Loucy (cell line): ENCODE results near the gene ZNF644.

Experiments used
- H2AFZ ChIP-seq: fragments of 200-600 bp; sonication (generic); 2 replicates; pipeline ENCODE4 v1.6.0; 2016; ENCODE audit warnings: antibody characterized with exemption, mild to moderate bottlenecking, low read length, moderate library complexity
- H3F3A ChIP-seq: fragments of 200-600 bp; 2 replicates; pipeline ENCODE4 v1.6.0; 2016; ENCODE audit warnings: antibody characterized with exemption, low read depth, mild to moderate bottlenecking
- H3K27me3 ChIP-seq: fragments of 200-600 bp; sonication (generic); 2 replicates; pipeline ENCODE4 v1.6.1; 2014; ENCODE audit warnings: low read length, mild to moderate bottlenecking; ENCODE audit not compliant: insufficient read depth, poor library complexity, severe bottlenecking
- H3K36me3 ChIP-seq: fragments of 200-600 bp; sonication (generic); 2 replicates; pipeline ENCODE4 v1.6.1; 2016; ENCODE audit warnings: low read length; ENCODE audit not compliant: insufficient read depth
- H3K4me1 ChIP-seq: fragments of 200-600 bp; sonication (generic); 2 replicates; pipeline ENCODE4 v1.5.1; 2014; ENCODE audit warnings: low read length, mild to moderate bottlenecking; ENCODE audit not compliant: insufficient read depth, poor library complexity, severe bottlenecking
- H3K4me2 ChIP-seq: fragments of 200-600 bp; sonication (generic); 2 replicates; pipeline ENCODE4 v1.6.0; 2014; ENCODE audit warnings: antibody characterized with exemption, low read length, low read depth, mild to moderate bottlenecking; ENCODE audit not compliant: poor library complexity, severe bottlenecking
- H3K4me3 ChIP-seq: fragments of 200-600 bp; sonication (generic); 2 replicates; pipeline ENCODE4 v1.5.1; 2014; ENCODE audit warnings: low read length, mild to moderate bottlenecking, mixed read lengths; ENCODE audit not compliant: poor library complexity, severe bottlenecking
- H3K79me2 ChIP-seq: fragments of 200-600 bp; sonication (generic); 2 replicates; pipeline ENCODE4 v1.6.1; 2014; ENCODE audit warnings: low read length; ENCODE audit not compliant: insufficient read depth
- H3K9ac ChIP-seq: fragments of 200-600 bp; sonication (generic); 2 replicates; pipeline ENCODE4 v1.6.0; 2014; ENCODE audit warnings: mild to moderate bottlenecking, low read depth, low read length, moderate library complexity; ENCODE audit not compliant: poor library complexity, severe bottlenecking
- H3K9me2 ChIP-seq: fragments of 200-600 bp; sonication (generic); replicated peaks from 2 replicates; pipeline ENCODE4 v1.6.1; 2016; ENCODE audit warnings: low read depth, low read length, mixed read lengths
- H3K9me3 ChIP-seq: fragments of 200-600 bp; sonication (generic); 2 replicates; pipeline ENCODE4 v1.6.1; 2014; ENCODE audit warnings: mild to moderate bottlenecking, antibody characterized with exemption, low read length, low read depth; ENCODE audit not compliant: insufficient read depth
- H4K20me1 ChIP-seq: fragments of 200-600 bp; sonication (generic); 2 replicates; pipeline ENCODE4 v1.6.0; 2014; ENCODE audit warnings: antibody characterized with exemption, low read length, mild to moderate bottlenecking; ENCODE audit not compliant: insufficient read depth, poor library complexity, severe bottlenecking
- EZH2phosphoT487 ChIP-seq: fragments of 200-600 bp; IDR thresholded peaks from 2 replicates; pipeline ENCODE4 v1.6.1; 2018; ENCODE audit warnings: antibody characterized with exemption, mild to moderate bottlenecking, moderate library complexity, borderline replicate concordance
- TF ChIP-seq, protein P1 (sequence below): fragments of 200-600 bp; sonication (generic); conservative IDR thresholded peaks from 2 replicates; pipeline ENCODE4 v1.5.1; 2014; ENCODE audit warnings: mild to moderate bottlenecking, antibody characterized with exemption, low read length

ZNF644 gene

DNA sequence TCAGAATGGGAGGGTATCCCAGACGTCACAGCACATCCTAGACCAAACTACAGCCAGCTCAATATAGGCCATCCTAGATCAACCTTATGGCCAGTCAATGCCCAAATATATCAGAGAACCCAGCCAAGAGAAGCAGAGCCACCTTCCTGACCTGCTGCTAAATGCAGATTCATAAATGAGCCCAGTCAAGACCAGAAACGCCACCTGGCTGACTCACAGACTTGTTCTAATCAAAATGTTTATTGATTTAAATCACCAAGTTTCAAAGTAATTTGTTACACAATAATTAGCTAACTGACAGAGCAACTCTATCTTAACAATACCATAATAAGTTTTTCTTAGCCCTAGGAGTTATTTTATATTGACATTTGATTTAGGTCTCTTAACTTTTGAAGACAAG is 28.6 kb downstream of the ZNF644 start:
- Histone ChIP-seq H3K36me3 (peaks cover 48% of the 10 kb centered on the region), H3K9me3 (peaks cover 32% of the 10 kb centered on the region), H3K9me2 (no peaks in the 10 kb centered on the region)

DNA sequence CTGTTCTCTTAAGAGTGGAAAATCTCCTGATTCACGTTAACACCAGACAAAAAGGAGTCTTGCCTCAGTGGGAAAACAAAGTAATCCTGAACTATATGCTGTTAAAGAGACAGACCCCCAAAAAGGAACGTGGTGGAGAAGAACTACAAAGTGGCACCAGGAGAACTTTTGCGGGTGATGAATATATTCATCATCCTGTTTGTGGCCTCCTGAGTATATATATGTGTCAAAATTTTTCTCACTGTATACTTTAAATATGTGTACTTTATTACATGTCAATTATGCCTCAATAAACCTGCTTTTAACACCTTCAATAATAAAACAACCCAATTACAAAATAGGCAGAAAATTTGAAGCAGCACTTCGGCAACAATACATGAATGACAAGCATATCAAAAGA is 31.1 kb downstream of the ZNF644 start:
- H3K36me3 ChIP-seq = peaks cover 40% of the 10 kb centered on the region
- TF ChIP-seq EZH2phosphoT487 = no peak
- TF ChIP-seq, protein P1, sequence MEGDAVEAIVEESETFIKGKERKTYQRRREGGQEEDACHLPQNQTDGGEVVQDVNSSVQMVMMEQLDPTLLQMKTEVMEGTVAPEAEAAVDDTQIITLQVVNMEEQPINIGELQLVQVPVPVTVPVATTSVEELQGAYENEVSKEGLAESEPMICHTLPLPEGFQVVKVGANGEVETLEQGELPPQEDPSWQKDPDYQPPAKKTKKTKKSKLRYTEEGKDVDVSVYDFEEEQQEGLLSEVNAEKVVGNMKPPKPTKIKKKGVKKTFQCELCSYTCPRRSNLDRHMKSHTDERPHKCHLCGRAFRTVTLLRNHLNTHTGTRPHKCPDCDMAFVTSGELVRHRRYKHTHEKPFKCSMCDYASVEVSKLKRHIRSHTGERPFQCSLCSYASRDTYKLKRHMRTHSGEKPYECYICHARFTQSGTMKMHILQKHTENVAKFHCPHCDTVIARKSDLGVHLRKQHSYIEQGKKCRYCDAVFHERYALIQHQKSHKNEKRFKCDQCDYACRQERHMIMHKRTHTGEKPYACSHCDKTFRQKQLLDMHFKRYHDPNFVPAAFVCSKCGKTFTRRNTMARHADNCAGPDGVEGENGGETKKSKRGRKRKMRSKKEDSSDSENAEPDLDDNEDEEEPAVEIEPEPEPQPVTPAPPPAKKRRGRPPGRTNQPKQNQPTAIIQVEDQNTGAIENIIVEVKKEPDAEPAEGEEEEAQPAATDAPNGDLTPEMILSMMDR = no peak
- peaks cover 72% of the 10 kb centered on the region for H4K20me1 ChIP-seq
- H3K4me1 ChIP-seq = no peaks in the 10 kb centered on the region
- H3K4me3 ChIP-seq = no peak overlapping the region
- H3K27me3 ChIP-seq = no peaks in the 10 kb centered on the region
- H3K9me3 ChIP-seq = peaks cover 31% of the 10 kb centered on the region
- no peak overlapping the region for H2AFZ ChIP-seq
- H3K79me2 ChIP-seq = peaks cover 100% of the 10 kb centered on the region
- H3F3A ChIP-seq = no peaks in the 10 kb centered on the region
- no peak overlapping the region for H3K4me2 ChIP-seq
- H3K9ac ChIP-seq = no peak overlapping the region
- H3K9me2 ChIP-seq = no peaks in the 10 kb centered on the region

More for the DNA sequence above, 28.6 kb downstream of the ZNF644 start:
- Histone ChIP-seq H3F3A (no peaks in the 10 kb centered on the region), H3K79me2 (peaks cover 100% of the 10 kb centered on the region), H3K9ac (no peak overlapping the region), H3K4me1 (no peaks in the 10 kb centered on the region), H2AFZ (no peak overlapping the region), H3K4me3 (no peak overlapping the region), H3K4me2 (no peak overlapping the region), H4K20me1 (peaks cover 47% of the 10 kb centered on the region), H3K27me3 (no peaks in the 10 kb centered on the region)
- no peak for TF ChIP-seq EZH2phosphoT487
- TF ChIP-seq, protein P1 = no peak

DNA sequence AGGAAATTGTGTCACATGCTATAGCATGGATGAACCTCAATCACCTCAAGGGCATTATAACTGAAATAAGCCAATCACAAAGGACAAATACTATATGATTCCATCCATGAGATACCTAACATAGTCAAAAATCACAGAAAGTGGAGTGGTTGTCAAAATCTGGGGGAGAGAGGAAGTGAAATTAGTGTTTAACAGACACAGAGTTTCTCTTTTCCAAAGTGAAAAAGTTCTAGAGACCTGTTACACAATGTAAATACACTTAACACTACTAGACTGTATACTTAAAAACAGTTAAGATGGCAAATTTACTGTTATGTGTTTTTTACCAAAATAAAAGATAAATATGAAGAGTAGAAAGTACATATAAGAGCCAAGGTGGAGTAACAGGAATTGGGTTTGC is 31.8 kb downstream of the ZNF644 start:
- no peak for TF ChIP-seq EZH2phosphoT487
- TF ChIP-seq, protein P1 = no peak
- H3K4me3 ChIP-seq = no peak overlapping the region
- no peaks in the 10 kb centered on the region for H3F3A ChIP-seq
- H3K79me2 ChIP-seq = peaks cover 100% of the 10 kb centered on the region
- H2AFZ ChIP-seq = no peak overlapping the region
- no peaks in the 10 kb centered on the region for H3K4me1 ChIP-seq
- H3K9ac ChIP-seq = no peak overlapping the region
- no peaks in the 10 kb centered on the region for H3K27me3 ChIP-seq
- H3K36me3 ChIP-seq = peaks cover 40% of the 10 kb centered on the region
- peaks cover 29% of the 10 kb centered on the region for H3K9me3 ChIP-seq
- no peaks in the 10 kb centered on the region for H3K9me2 ChIP-seq
- no peak overlapping the region for H3K4me2 ChIP-seq
- H4K20me1 ChIP-seq = peaks cover 79% of the 10 kb centered on the region
